Coronary artery (tissue), 2 donors: ENCODE measurements around the gene DOK7.

Source experiments
- DNase-seq: peaks from one replicate; pipeline ENCODE4 v3.0.0-alpha.2; 2017; ENCODE audit warnings: low spot score
- H3K27ac ChIP-seq, 2 donors: fragments of 200-600 bp; sonication (generic); one replicate each; pipeline ENCODE4 v1.5.1; 2016 to 2019
- H3K4me3 ChIP-seq: fragments of 200-600 bp; sonication (generic); 2 replicates; pipeline ENCODE4 v1.5.1; 2016; ENCODE audit warnings: mild to moderate bottlenecking, moderate library complexity
- CTCF ChIP-seq: fragments of 200-600 bp; sonication (generic); IDR thresholded peaks from one replicate; pipeline ENCODE4 v1.5.1; 2019; ENCODE audit warnings: antibody characterized with exemption

DOK7 gene

DNA sequence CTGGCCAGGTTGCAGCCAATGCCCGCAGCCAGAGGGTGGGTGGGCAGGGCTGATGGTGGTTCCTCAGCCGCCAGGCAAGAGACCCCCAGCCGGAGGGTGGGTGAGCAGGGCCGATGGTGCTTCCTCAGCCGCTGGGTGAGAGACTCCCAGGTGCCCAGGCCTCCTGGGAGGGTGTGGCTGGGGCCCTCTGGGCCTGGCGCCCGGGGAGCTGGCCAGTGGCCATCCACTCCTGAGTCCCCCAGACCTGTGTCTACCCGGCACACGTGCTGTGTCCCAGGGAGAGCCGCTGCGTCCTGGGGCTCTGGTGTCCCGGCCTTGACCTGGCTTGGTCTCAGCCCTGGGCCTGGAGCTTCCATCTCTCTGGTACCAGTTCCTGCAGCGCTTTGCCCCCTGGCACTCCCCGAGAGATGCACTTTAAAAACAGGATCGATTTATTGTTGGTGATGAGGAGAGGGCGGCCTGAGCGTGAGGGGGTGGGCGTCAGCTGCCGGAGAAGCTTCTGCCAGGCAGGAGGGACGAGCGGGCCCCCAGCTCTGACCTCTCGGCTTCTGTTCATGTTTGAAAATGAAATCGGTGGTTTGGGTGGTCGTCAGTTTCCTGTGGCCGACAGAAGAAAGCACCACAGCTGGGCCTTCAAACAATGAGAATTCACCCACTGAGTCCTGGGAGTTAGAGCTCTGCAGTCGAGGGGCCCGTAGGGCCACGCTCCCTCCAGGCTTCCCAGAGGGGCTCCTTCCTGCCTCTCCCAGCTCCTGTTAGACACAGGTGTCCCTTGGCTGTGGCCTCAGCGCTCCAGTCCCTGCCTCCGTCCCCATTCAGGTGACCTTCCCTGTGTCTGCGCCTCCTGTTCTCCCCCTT, 6.5 kb downstream of the DOK7 start:
- Histone ChIP-seq H3K4me3 (no peak overlapping the region), H3K27ac (no peak overlapping the region)
- no peak for DNase-seq
- TF ChIP-seq CTCF = no peak

GRCh38 chr4:3470244-3471097, 7.4 kb downstream of the DOK7 start:
- H3K4me3 ChIP-seq = no peak overlapping the region
- H3K27ac ChIP-seq = no peak overlapping the region
- no peak for TF ChIP-seq CTCF
- DNase-seq = no peak

DNA sequence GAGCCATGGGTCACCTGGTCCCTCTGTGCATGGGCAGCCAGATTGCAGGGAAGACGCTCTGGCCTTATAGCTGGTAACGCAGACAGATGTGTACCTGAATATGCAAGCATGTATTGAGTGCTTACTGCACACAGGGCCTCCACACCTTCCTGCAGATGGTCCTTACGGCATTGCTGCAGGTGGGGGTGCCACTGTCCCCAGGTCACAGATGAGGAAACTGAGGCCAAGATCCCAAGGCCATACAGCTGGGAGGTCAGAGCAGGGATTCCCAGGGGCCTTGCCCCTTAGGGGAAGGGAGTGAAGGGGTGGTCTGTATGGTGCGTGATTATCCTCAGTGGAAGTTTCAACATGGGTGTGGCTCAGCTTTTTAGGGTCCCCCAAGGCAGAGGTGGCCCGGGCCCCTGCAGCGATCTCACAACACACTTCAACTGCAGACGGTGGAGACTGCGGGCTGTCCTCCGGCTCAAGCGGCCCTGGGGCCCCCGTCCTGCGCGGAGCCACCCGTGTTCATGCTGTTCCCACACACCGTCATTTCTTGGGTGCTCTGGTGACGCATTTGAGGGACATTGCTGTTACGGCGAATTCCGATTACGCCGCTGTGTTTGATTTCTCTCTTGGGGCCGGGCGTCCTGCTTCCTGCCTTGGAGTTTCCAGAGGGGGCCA, 8.1 kb downstream of the DOK7 start:
- TF ChIP-seq CTCF = no peak
- no peak overlapping the region for H3K27ac ChIP-seq
- no peak overlapping the region for H3K4me3 ChIP-seq
- DNase-seq = no peak

DNA sequence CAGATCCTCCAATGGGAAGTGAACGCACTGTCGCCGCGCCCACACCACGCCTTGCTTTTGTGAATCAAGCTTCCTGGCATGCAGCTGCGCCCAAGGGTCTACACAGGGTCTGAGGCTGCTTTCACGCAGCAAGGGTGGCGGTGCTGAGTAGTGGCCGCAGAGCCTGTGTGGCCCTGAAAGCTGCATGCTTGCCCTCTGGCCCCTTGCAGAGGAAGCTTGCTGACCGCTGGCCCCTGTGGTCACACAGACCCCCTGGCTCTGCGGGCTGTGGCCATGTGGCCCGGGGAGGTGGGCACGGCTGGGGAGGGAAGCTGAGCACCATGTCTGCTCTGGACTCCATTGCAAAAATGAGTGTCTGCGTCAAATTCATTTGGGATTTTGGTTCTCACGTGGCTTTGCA, 8.8 kb downstream of the DOK7 start:
- no peak overlapping the region for H3K4me3 ChIP-seq
- no peak overlapping the region for H3K27ac ChIP-seq
- no peak for DNase-seq
- no peak for TF ChIP-seq CTCF

GRCh38 chr4:3472411-3473141, 9.5 kb downstream of the DOK7 start:
- Histone ChIP-seq H3K27ac (no peak overlapping the region), H3K4me3 (no peak overlapping the region)
- DNase-seq = no peak
- no peak for TF ChIP-seq CTCF

DNA sequence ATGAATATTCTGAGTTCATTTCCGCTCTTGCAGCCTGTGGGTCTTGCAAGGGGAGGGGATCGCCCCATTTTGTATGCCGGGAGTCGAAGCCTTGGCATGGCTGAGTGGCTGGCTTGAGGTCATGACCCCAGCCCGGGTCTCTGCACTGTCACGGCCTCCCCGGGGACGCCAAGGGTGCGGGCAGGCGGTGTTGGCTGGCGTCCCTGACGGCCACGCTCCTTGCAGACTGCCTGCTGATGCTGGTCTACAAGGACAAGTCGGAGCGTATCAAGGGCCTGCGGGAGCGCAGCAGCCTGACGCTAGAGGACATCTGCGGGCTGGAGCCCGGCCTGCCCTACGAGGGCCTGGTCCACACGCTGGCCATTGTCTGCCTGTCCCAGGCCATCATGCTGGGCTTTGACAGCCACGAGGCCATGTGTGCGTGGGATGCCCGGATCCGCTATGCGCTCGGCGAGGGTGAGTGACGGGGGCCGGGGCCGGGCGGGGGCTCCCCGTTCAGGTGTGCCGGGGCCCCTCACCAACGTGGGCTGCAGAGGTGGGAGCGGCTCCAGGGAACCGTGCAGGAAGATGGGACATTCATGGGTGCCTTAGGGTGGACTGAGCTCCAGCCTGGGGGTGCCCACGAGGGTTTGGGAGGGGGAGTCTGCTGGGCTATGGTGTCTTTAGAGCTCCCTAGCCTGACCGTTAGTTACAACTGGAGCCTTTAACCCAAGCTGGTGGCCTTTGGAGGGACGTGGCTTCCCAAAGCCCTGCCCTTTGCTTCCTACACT, 10.3 kb downstream of the DOK7 start:
- H3K4me3 ChIP-seq = no peak overlapping the region
- H3K27ac ChIP-seq = no peak overlapping the region
- no peak for TF ChIP-seq CTCF
- DNase-seq = no peak
